GM19455 (cell line): ENCODE results near the gene MGST2.
A peak's percentile ranks its signal among the peaks of the same experiment; 100 is the strongest.

ENCODE experiments used
- ATAC-seq: cut with Tn5 transposase; IDR thresholded peaks from one replicate; pipeline ENCODE4 v1.9.1; 2021; ENCODE audit not compliant: unreplicated experiment

MGST2 gene

GRCh38 chr4:139643042-139643895, 22.4 kb upstream of the MGST2 start:
- ATAC-seq, result no peak

- ATAC-seq, result no peak
Measured at GRCh38 chr4:139645458-139645857, 20.2 kb upstream of the MGST2 start.

- ATAC-seq, result no peak
Measured at GRCh38 chr4:139647184-139647583, 18.4 kb upstream of the MGST2 start.

- no peak for ATAC-seq
Measured at GRCh38 chr4:139647952-139648351, 17.7 kb upstream of the MGST2 start.

GRCh38 chr4:139651282-139652194, 14.1 kb upstream of the MGST2 start:
- peak; percentile 88 for ATAC-seq

- ATAC-seq, result no peak
Measured at GRCh38 chr4:139654516-139654915, 11.1 kb upstream of the MGST2 start.

- no peak for ATAC-seq
Measured at GRCh38 chr4:139655116-139655515, 10.5 kb upstream of the MGST2 start.

GRCh38 chr4:139656614-139657486, 8.8 kb upstream of the MGST2 start:
- peak; percentile 68 for ATAC-seq

- ATAC-seq, result no peak
Measured at GRCh38 chr4:139658185-139658584, 7.4 kb upstream of the MGST2 start.

- ATAC-seq, result no peak
Measured at GRCh38 chr4:139658586-139659382, 6.8 kb upstream of the MGST2 start.

GRCh38 chr4:139659735-139660424, 5.7 kb upstream of the MGST2 start:
- no peak for ATAC-seq

GRCh38 chr4:139660568-139661043, 5.0 kb upstream of the MGST2 start:
- ATAC-seq, result no peak

GRCh38 chr4:139663561-139664138, 2.0 kb upstream of the MGST2 start:
- ATAC-seq, result no peak

GRCh38 chr4:139664442-139664841, 1.2 kb upstream of the MGST2 start:
- no peak for ATAC-seq

- ATAC-seq, result no peak
Measured at GRCh38 chr4:139665079-139665689, 435 bp upstream of the MGST2 start.

GRCh38 chr4:139666735-139667281, 1.2 kb downstream of the MGST2 start:
- no peak for ATAC-seq

- no peak for ATAC-seq
Measured at GRCh38 chr4:139668036-139668435, 2.4 kb downstream of the MGST2 start.

GRCh38 chr4:139668658-139669201, 3.1 kb downstream of the MGST2 start:
- no peak for ATAC-seq
